ENCODE data around the gene LEFTY1.
A peak's percentile ranks its signal among the peaks of the same experiment; 100 is the strongest.
"Not testable (repeated sequence)": the region's sequence is repeated elsewhere in the genome, so short reads cannot be mapped to it uniquely, and the experiment has no call there.

The LEFTY1 gene

DNA sequence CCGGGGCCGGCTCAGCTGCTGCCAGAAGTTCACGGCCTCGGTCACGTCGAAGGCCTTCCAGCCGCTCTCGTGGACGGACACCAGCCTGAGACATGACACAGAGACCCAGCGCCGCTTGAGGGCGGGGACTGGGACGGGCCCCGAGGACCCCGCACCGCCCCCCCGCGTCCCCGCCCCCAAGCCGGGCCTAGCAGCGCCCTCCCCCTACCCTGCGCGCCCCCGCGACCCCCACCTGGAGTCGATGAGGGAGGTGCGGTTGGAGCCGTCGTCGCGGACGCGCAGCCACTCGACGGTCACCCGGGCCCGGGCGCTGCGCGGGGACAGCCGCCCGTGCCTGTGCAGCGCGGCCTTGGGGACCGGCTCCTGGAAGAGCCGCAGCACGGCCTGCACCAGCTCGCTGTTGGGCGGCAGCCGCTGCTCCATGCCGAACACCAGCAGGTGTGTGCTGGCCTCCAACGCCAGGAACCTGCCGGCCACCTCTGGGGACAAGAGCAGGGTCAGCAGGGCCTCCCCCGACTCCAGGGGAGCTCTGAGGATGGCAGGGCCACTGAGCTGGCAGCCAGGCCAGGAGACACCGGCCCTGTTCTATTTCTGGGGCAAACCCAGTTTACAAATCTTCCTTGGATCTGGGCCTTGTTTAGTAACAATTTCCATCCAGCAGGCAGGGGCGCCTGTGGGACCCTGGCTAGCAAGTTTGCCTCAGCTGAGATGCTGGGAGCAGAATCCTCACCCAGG, 1.2 kb downstream of the LEFTY1 start:
- Histone ChIP-seq H3K27ac (ENCODE audit: low read depth, low read length) (peak overlapping the region; percentile 69; the same call in 1 of the 2 replicates), H3K9ac (ENCODE audit: low read length) (peak overlapping the region; percentile 98), H3K4me3 (ENCODE audit: low read depth, low read length) (peak overlapping the region; percentile 69), H3K4me1 (ENCODE audit: control insufficient read depth, insufficient read depth, low read length) (peaks cover 42% of the 10 kb centered on the region)
- not testable (repeated sequence) for H3K36me3 ChIP-seq (ENCODE audit: control insufficient read depth, insufficient read depth, low read length); H3K27me3 ChIP-seq (ENCODE audit: control insufficient read depth, insufficient read depth, low read length); H3K9me3 ChIP-seq (ENCODE audit: control insufficient read depth, insufficient read depth, low read depth, low read length)

GRCh38 chr1:225887030-225887314, 2.0 kb downstream of the LEFTY1 start:
- Histone ChIP-seq H3K9ac (ENCODE audit: low read length) (peak overlapping the region; percentile 42), H3K9me3 (ENCODE audit: control insufficient read depth, insufficient read depth, low read depth, low read length) (no peaks in the 10 kb centered on the region), H3K4me3 (ENCODE audit: low read depth, low read length) (peak overlapping the region; percentile 32; the same call in 1 of the 2 replicates), H3K36me3 (ENCODE audit: control insufficient read depth, insufficient read depth, low read length) (peaks cover 10% of the 10 kb centered on the region), H3K27me3 (ENCODE audit: control insufficient read depth, insufficient read depth, low read length) (peaks cover 9% of the 10 kb centered on the region; the same call in 1 of the 2 replicates), H3K4me1 (ENCODE audit: control insufficient read depth, insufficient read depth, low read length) (peaks cover 42% of the 10 kb centered on the region), H3K27ac (ENCODE audit: low read depth, low read length) (no peak overlapping the region)

DNA sequence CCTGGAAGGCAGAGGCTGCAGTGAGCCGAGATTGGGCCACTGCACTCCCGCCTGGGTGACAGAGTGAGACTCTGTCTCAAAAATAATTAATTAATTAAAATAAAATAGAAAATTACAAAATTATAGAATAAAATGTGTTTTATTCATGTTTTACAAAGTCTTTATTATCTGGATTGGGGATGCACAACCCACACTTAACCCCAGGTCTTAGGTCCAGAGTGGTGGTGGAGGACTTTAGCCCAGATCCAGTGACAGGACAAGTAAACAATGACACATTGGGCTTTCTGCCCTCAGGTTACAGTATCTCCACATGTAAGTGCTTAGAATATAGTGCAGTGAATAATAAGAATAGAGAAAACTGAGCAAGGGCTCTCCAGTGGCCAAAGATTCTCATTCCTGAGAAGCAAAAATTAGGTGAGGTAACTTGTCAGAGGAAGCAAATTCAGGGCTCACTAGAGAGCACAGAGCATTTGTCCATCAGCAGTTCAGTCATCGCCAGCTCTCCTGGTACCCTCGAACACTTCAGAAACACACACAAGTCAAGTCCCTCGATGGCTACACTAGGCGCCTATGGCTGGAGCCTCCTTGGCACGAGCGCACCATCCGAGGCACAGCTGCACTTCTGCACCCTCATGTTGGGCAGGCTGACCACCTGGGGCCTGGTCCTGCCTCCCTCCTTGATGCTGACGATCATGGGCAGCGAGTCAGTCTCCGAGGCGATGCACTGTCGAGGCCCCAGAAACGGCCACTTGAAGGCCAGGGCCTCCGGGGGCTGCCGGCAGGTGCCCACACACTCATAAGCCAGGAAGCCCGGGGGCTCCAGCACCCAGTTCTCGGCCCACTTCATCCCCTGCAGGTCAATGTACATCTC, 2.6 kb downstream of the LEFTY1 start:
- H3K27ac ChIP-seq (ENCODE audit: low read depth, low read length), result no peak overlapping the region
- H3K36me3 ChIP-seq (ENCODE audit: control insufficient read depth, insufficient read depth, low read length), result peaks cover 10% of the 10 kb centered on the region
- H3K27me3 ChIP-seq (ENCODE audit: control insufficient read depth, insufficient read depth, low read length), result peaks cover 9% of the 10 kb centered on the region; the same call in 1 of the 2 replicates
- H3K9me3 ChIP-seq (ENCODE audit: control insufficient read depth, insufficient read depth, low read depth, low read length), result no peaks in the 10 kb centered on the region
- H3K4me1 ChIP-seq (ENCODE audit: control insufficient read depth, insufficient read depth, low read length), result peaks cover 38% of the 10 kb centered on the region
- no peak overlapping the region for H3K4me3 ChIP-seq (ENCODE audit: low read depth, low read length)
- peak overlapping the region; percentile 42 for H3K9ac ChIP-seq (ENCODE audit: low read length)

DNA sequence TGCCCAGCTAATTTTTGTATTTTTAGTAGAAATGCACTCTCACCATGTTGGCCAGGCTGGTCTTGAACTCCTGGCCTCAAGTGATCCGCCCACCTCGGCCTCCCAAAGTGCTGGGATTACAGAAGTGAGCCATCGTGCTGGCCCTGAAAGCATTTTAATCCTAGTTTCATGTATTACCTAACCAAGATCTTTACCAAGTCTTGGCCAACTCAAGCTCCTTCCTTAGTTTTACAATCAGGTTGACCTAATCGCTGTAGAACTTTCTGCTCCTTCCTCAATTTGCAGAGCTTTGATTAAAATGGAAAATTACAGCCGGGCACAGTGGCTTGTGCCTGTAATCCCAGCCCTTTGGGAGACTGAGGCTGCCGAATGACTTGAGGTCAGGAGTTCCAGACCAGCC, 3.6 kb downstream of the LEFTY1 start:
- H3K4me1 ChIP-seq (ENCODE audit: control insufficient read depth, insufficient read depth, low read length), result peaks cover 38% of the 10 kb centered on the region
- no peaks in the 10 kb centered on the region for H3K9me3 ChIP-seq (ENCODE audit: control insufficient read depth, insufficient read depth, low read depth, low read length)
- H3K4me3 ChIP-seq (ENCODE audit: low read depth, low read length), result no peak overlapping the region
- H3K27me3 ChIP-seq (ENCODE audit: control insufficient read depth, insufficient read depth, low read length), result peaks cover 9% of the 10 kb centered on the region; the same call in 1 of the 2 replicates
- no peak overlapping the region for H3K27ac ChIP-seq (ENCODE audit: low read depth, low read length)
- peaks cover 10% of the 10 kb centered on the region for H3K36me3 ChIP-seq (ENCODE audit: control insufficient read depth, insufficient read depth, low read length)
- no peak overlapping the region for H3K9ac ChIP-seq (ENCODE audit: low read length)

GRCh38 chr1:225883616-225884265, 5.2 kb downstream of the LEFTY1 start:
- H3K4me3 ChIP-seq (ENCODE audit: low read depth, low read length), result peak overlapping the region; percentile 97

GRCh38 chr1:225882694-225883615, 6.0 kb downstream of the LEFTY1 start:
- Histone ChIP-seq H3K27me3 (ENCODE audit: control insufficient read depth, insufficient read depth, low read length) (peaks cover 4% of the 10 kb centered on the region; the same call in 1 of the 2 replicates), H3K27ac (ENCODE audit: low read depth, low read length) (peak overlapping the region; percentile 95)

More at GRCh38 chr1:225883616-225884265, 5.2 kb downstream of the LEFTY1 start:
- Histone ChIP-seq H3K9ac (ENCODE audit: low read length) (peak overlapping the region; percentile 98), H3K4me1 (ENCODE audit: control insufficient read depth, insufficient read depth, low read length) (peaks cover 31% of the 10 kb centered on the region), H3K27me3 (ENCODE audit: control insufficient read depth, insufficient read depth, low read length) (peaks cover 9% of the 10 kb centered on the region; the same call in 1 of the 2 replicates), H3K36me3 (ENCODE audit: control insufficient read depth, insufficient read depth, low read length) (peaks cover 15% of the 10 kb centered on the region), H3K27ac (ENCODE audit: low read depth, low read length) (no peak overlapping the region), H3K9me3 (ENCODE audit: control insufficient read depth, insufficient read depth, low read depth, low read length) (no peaks in the 10 kb centered on the region)

DNA sequence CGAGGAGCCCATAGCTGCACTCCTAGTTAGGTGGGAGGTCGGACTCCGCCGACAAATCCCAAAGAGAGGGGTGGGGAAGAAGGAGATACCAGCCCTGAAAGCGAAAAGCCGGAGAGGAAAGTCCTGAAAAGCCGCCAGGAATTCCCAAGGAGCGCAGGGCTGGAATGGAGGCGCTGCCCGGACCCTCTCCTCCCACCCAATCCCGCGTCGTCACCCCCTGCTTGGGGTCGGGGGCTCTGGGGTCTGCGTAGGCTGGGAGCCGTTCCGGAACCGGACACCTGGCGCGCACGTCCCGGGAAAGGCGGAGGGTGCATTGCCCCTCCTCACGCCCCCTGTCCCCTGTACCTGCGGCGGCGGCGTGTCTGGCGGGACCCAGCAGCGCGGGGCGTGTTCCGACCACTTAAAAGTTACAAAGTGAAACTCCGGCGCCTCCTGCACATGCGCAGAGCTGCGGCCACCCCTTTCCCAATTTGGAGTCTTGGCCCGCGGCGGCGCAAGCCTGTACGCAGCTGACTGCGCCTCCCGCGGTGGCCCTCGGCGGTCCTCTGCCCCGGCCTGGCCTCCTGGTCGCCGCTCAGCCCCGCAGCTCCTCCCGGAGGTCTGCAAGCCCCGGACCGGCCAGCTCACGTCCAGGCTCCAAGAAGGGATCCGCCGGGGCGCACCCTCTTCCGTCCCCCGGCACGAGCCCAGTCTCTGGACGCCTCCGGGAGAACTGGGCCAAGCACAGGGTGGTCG, 6.8 kb downstream of the LEFTY1 start, which contains the start of gene TMEM63A:
TSS of gene TMEM63A (minus strand) at position 422 of the 735 bp plus-strand sequence. CDS start 4,800 bp downstream, outside the sequence.
- H3K36me3 ChIP-seq (ENCODE audit: control insufficient read depth, insufficient read depth, low read length), result peaks cover 20% of the 10 kb centered on the region
- peak within 1 kb of the TSS; percentile 98 for H3K9ac ChIP-seq (ENCODE audit: low read length)
- peaks cover 4% of the 10 kb centered on the region; the same call in 1 of the 2 replicates for H3K27me3 ChIP-seq (ENCODE audit: control insufficient read depth, insufficient read depth, low read length)
- H3K4me1 ChIP-seq (ENCODE audit: control insufficient read depth, insufficient read depth, low read length), result peaks cover 31% of the 10 kb centered on the region
- peak within 1 kb of the TSS; percentile 95 for H3K27ac ChIP-seq (ENCODE audit: low read depth, low read length)
- no peaks in the 10 kb centered on the region for H3K9me3 ChIP-seq (ENCODE audit: control insufficient read depth, insufficient read depth, low read depth, low read length)
- H3K4me3 ChIP-seq (ENCODE audit: low read depth, low read length), result peak within 1 kb of the TSS; percentile 97

More at GRCh38 chr1:225882694-225883615, 6.0 kb downstream of the LEFTY1 start:
- H3K4me1 ChIP-seq (ENCODE audit: control insufficient read depth, insufficient read depth, low read length), result peaks cover 29% of the 10 kb centered on the region
- peak overlapping the region; percentile 97 for H3K4me3 ChIP-seq (ENCODE audit: low read depth, low read length)
- peaks cover 17% of the 10 kb centered on the region for H3K36me3 ChIP-seq (ENCODE audit: control insufficient read depth, insufficient read depth, low read length)
- H3K9ac ChIP-seq (ENCODE audit: low read length), result peak overlapping the region; percentile 98
- no peaks in the 10 kb centered on the region for H3K9me3 ChIP-seq (ENCODE audit: control insufficient read depth, insufficient read depth, low read depth, low read length)

DNA sequence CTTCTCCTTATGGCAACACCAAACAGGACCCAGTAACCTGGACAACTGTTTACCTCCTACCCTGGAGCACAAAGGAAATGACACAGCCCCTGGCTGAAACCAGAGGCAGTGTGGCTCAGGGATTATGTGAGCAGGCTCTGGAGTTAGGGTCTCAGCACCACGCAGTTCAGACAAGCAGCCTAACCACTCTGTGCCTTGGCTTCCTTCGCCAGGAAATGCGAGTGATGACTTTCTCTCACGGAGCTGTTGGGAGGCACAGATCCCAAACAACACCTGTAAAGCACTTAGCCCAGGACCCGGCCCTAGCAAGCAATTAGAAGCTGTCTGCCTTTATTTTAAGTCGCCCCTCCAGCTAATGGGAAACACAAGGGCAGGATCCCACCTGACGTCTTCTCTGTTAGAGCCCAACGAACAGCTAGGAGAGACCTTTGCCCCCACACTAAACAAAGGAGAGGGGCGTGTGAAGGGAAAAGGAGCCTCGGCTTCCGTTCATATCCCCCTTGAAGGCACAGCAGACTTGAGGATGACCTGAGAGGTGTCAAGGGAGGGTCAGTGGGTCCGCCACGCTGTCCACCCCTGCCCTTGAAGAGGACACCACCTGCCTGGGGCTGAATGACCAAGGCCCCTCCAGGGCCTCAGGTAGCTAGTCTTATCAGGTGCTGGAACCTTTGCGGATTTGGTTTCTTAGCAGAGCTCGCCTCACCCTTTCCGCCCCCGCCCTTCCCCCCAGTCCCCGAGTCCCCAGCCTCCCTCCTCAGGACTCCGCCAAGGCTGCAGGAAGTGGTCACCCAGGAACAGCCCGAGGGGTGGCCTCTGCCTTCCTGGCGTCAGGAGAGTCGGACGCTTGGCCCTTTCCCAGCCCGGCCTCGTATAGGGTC, 7.6 kb downstream of the LEFTY1 start:
- Histone ChIP-seq H3K4me3 (ENCODE audit: low read depth, low read length) (peak overlapping the region; percentile 97), H3K27ac (ENCODE audit: low read depth, low read length) (peak overlapping the region; percentile 95), H3K27me3 (ENCODE audit: control insufficient read depth, insufficient read depth, low read length) (peaks cover 4% of the 10 kb centered on the region; the same call in 1 of the 2 replicates), H3K36me3 (ENCODE audit: control insufficient read depth, insufficient read depth, low read length) (peaks cover 20% of the 10 kb centered on the region), H3K4me1 (ENCODE audit: control insufficient read depth, insufficient read depth, low read length) (peaks cover 32% of the 10 kb centered on the region), H3K9ac (ENCODE audit: low read length) (peak overlapping the region; percentile 98), H3K9me3 (ENCODE audit: control insufficient read depth, insufficient read depth, low read depth, low read length) (no peaks in the 10 kb centered on the region)

- peak overlapping the region; percentile 97 for H3K4me3 ChIP-seq (ENCODE audit: low read depth, low read length)
- H3K27ac ChIP-seq (ENCODE audit: low read depth, low read length), result no peak overlapping the region
These were observed 8.3 kb downstream of the LEFTY1 start for GRCh38 chr1:225880636-225881035.

More at GRCh38 chr1:225880636-225881035, 8.3 kb downstream of the LEFTY1 start:
- H3K9ac ChIP-seq (ENCODE audit: low read length), result peak overlapping the region; percentile 11
- H3K36me3 ChIP-seq (ENCODE audit: control insufficient read depth, insufficient read depth, low read length), result peaks cover 20% of the 10 kb centered on the region
- H3K27me3 ChIP-seq (ENCODE audit: control insufficient read depth, insufficient read depth, low read length), result 0 out of 2 replicates have a peak, but pooled peaks cover 4% of the 10 kb centered on the region
- no peaks in the 10 kb centered on the region for H3K9me3 ChIP-seq (ENCODE audit: control insufficient read depth, insufficient read depth, low read depth, low read length)
- peaks cover 35% of the 10 kb centered on the region for H3K4me1 ChIP-seq (ENCODE audit: control insufficient read depth, insufficient read depth, low read length)

All from HUES6 (cell line).